ENCODE data around the gene SYNE1.

GRCh38 chr6:152375197-152375596, 262.0 kb downstream of the SYNE1 start:
- TF ChIP-seq, protein P1, sequence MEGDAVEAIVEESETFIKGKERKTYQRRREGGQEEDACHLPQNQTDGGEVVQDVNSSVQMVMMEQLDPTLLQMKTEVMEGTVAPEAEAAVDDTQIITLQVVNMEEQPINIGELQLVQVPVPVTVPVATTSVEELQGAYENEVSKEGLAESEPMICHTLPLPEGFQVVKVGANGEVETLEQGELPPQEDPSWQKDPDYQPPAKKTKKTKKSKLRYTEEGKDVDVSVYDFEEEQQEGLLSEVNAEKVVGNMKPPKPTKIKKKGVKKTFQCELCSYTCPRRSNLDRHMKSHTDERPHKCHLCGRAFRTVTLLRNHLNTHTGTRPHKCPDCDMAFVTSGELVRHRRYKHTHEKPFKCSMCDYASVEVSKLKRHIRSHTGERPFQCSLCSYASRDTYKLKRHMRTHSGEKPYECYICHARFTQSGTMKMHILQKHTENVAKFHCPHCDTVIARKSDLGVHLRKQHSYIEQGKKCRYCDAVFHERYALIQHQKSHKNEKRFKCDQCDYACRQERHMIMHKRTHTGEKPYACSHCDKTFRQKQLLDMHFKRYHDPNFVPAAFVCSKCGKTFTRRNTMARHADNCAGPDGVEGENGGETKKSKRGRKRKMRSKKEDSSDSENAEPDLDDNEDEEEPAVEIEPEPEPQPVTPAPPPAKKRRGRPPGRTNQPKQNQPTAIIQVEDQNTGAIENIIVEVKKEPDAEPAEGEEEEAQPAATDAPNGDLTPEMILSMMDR (IDR thresholded peaks at IDR 0.05; ENCODE audit: poor library complexity): no peak
- no peak for TF ChIP-seq EZH2 (IDR thresholded peaks at IDR 0.05; ENCODE audit: borderline replicate concordance)
